ENCODE results near the gene TTC21A.

TTC21A gene

DNA sequence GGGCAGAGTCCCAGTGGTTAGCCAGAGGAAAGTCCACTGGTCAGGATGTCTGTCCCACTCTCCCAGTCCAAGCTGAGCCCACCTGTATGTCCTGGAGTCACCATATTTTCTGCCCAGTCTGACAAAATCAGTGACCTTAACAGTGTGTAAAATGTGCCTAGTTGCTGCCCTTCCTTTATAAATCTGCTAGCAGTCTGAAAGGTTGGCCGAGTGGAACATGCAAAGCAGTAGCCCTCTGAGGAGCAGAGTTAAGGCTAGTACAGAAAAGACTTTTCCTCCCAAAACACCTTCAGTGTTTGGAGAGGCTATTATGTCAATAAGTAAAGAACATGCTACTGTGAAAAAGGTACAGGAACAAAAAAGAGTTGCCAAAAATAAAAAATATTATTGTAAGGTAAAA is 15.3 kb downstream of the TTC21A start:
- DNase-seq: no peak

DNA sequence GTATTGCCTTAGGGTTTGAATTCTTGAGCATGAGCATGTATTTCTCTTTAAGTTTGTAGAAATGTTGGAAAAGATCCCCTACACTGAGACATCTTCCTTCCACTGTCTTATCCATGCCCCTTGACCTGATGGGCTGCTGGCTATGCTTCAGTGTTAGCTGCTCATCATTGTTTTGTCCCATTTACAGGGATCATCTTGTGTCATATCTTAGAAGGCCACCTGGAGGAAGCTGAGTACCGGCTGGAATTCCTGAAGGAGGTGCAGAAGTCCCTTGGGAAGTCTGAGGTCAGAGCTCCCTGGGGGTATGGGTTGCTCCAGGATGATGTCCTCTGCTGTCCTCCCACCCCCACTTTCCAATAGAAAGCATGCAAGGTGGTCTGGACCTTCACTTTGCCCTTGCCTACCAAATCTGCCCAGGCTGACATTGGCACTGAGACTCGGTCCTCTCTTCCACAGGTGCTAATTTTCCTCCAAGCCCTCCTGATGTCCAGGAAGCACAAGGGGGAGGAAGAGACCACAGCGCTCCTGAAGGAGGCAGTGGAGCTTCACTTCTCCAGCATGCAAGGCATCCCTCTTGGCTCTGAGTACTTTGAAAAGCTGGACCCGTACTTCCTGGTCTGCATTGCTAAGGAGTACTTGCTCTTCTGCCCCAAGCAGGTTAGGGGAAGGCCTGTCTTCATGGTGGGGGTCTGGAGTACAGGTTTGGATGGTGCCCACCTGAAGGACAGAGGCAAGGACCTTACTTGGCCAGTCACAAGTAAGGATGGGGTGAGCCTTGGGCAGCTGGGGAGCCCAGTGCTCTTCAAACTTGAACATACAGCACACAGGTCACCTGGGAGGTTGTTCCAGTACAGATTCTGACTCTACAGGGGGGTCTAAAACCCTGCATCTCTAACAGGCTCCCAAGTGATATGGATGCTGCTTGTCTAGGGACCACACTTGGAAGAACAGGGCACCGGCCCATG is 17.7 kb downstream of the TTC21A start:
- DNase-seq: no peak

DNA sequence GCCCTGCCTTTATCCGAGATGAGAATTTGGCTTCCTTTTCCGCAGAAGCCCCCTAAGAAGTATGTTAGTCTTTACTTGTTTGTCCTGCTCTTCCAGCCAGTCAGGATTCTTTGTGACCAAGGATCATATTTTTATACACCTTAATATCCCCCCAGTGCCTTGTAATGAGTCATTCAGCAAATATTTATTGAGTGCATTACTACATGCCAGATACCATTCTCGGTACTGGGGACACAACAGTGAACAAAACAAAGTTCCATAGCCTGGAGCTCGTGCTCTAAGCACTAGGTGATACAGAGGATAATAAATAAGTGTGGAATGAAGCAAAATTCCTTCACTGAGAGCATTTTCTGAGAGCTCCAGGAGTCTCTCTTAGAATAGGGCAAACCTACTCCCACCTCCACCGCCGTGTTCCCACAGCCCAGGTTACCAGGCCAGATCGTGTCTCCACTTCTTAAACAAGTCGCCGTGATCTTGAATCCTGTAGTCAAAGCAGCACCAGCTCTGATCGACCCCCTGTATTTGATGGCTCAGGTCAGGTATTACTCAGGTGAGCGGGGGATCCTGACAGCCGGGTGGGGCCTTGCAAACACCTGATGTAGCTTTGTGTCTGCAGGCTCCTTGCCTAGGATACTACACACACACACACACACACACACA is 18.5 kb downstream of the TTC21A start:
- no peak for DNase-seq

DNA sequence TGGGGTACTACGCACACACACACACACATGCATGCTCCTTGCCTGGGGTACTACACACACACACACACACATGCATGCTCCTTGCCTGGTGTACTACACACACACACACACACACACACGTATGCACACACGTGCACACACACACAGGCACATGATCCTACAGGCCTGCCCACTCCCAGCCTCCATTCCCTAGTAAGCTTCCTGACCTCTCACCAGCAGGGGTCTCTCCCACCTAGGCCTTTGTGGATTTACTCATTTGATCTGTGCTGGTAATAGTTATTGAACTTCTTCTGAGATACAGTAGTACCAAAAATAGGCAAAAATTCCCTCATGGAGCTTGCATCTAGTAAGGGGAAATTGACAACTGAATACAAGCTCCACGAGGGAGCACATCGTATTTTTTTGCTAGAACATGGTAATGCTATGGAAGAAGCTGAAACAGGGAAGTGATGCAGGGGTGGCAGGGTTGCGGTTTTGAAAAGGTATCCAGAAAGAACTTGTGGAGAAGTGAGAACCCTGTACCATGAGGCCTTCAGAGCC is 19.1 kb downstream of the TTC21A start:
- DNase-seq: no peak

DNA sequence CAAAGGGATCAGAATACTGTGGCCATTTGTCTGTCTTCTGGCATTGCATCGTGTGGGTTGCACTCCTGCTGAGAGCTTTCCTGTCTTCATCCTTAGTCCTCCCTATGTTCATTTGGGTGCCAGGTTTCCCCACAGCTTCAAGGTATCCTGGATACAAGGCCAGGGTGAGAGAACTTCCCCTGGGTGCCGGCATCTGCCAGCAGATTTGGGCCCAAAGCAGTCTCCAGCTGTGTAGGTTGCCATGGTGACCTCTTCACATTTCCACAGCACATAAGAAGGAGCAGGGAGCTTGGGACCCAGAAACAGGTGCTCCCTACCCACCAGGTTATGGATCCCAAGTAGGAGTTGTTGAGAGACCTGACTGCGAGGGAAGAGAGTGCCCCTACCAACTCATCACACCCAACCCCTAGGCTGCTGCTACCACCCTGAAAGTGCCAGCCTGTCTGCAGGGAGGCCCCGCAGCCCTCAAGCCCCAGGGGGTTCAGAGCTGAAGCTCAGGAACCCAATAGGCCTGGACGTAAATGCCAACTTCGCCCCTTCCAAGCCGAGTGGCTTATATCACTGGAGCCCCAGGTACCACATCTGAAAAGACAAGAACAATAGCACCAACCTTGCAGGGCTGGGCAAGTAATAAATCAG is 19.9 kb downstream of the TTC21A start:
- no peak for DNase-seq

DNA sequence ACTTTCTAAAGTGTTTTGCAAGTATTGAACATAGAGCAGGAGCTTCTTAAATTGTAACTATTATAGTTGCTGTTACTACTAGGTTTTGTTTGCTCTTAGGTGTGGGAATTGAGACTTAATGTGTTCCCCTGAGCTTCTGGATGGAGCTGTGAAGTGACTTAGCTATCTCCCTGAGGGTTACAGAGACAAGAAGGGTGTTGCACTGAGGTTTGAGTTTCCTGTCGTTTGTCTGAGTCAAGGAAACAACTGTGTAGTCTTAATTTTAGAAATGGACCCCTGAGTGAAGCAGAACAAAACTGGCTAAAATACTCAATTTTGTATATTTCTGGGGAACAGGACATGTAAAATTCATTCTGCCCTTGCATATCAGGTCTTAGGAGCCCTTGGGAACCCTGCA is 20.4 kb downstream of the TTC21A start:
- DNase-seq: no peak

DNA sequence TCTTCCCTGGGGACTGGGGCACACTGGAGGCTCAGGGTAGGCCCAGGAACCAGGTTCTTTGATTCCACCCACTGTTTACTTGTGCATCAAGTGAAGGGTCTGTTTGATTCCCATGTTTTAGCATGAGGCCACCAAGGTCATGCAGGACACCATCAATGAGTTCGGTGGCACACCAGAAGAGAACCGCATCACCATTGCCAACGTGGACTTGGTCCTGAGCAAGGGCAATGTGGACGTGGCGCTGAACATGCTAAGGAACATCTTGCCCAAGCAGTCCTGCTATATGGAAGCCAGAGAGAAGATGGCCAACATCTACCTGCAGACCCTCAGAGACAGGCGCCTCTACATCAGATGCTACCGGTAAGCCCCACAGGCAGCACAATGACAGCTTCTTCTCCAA is 21.5 kb downstream of the TTC21A start:
- DNase-seq: no peak

DNA sequence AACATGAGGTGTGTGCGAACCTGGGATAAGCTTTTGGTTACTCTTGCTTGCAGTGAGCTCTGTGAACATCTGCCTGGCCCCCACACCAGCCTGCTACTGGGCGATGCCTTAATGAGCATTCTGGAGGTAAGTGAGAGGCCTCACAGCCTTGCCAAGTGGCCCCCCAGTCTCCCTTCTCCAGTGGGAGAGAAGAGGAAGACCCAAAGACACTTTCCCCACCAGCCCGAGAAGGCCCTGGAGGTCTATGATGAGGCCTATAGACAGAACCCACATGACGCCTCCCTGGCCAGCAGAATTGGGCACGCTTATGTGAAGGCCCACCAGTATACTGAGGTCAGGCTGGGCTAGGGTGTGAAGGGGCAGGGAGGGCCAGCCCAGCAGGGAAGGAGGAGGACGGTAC is 22.5 kb downstream of the TTC21A start:
- DNase-seq: no peak

DNA sequence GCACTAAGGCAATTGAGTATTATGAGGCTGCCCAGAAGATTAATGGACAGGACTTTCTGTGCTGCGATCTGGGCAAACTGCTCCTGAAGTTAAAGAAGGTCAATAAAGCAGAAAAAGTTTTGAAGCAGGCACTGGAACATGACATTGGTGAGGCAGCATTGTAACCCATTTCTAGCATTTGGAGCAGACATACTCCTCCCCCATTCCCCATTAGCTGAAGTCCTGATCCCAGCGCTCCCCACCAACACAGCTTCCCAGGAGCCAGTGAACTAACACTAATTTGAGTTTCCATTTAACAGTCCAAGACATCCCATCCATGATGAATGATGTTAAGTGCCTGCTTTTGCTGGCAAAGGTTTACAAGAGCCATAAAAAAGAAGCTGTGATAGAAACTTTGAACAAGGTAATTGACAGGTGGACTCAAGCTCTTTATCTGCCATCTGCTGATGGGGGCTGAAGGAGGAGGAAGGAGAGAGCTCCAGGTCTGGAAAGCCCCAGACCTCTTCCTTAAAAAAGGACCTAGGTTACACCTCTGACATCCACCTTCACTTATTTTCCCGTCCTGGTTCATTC is 23.3 kb downstream of the TTC21A start:
- no peak for DNase-seq

DNA sequence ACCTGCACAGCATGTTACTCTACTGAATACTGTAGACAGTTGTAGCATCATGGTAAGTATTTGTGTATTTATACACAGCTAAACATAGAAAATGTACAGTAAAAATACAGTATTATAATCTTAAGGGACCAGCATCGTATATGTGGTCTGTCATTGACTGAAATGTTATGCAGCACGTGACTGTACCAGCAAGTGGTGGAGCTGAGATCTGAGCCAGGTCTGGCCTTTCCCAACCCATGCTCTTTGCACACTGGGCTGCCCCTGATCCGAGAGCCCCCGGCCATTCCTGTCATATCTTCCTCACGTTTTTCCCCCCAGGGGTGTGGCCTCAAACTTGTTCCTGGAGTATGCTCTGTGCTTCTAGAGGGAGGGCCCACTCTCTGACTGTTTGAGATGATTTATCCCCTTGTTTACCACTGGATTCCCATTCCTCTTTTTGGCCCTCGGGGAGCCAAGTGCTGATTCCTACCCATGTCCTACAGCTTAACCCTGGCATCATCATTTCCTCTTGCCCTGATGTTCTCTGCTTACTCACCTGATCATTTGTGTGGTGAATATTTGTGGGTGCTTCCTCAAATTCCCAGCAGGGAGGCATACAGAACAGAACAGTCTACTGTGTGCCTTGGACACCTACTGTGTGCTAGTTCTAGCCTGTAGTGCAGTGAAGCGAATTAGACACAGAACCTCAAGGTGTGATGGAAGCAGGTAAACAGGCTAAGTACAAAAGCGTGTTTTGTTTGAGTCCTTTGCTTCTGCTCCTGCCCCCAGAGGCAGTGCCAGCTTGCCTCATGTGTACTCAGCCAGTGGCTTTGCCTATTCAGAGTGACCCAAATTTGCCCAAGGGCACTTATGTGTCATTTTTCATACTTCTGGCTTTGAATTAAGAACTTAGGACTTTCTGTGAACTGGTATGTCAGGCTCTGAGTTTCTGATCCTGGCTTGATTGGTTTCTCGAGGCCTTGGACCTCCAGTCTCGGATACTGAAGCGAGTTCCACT is 24.9 kb downstream of the TTC21A start:
- no peak for DNase-seq

DNA sequence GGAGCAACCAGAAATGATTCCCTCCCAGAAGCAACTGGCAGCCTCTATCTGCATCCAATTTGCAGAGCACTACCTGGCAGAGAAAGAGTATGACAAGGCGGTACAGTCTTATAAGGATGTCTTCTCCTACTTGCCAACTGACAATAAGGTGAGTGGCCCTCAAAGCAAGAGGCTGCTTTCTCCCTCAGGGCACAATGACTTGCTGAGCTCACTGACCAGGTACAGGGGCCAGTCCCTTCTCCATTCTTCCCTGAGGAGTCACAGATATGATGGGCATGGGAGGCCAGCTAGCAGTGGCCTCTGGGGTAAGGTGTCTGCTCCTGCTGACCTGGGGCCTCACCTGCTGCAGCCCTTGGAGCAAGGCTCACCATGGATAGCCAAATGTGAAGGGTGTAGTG is 25.6 kb downstream of the TTC21A start:
- no peak for DNase-seq

DNA sequence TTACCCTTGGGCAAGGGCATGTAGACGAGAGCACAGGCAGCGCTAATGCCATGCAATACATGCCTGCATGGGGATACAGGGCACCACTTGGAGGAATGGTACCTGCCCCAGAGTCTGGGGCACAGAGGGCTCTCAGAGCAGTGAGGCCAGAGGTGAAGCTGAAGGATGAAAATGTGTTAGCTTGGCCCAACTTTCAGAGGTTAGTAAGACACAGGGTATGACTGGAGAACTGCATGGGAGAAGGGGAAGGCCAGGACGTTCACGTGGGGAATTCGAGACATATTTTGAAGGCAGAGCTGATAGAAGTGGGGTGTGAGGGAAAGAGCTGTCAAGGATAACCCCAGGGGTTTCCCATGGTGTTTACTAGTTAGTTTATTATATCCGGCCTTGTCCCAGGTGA is 26.3 kb downstream of the TTC21A start:
- no peak for DNase-seq

DNA sequence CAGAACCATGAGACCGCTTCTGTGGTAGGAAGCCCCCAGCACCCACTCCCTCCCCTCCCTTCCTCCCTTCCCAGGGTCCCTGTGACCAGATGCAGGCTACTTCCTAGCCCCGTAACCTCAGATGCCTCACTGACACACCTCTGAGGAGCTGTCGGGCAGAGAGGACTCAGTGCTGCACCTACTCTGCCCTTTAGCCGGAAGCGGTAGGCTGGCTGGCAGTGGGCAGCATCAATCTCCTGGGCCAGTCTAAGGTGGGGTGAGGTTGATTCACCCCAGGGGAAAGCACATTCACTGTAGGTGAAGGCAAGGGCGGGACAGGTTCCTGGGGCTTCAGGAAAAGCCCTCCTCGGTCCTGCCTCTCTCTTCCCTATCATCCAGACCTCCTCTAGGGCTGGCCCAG is 26.8 kb downstream of the TTC21A start:
- DNase-seq: no peak

DNA sequence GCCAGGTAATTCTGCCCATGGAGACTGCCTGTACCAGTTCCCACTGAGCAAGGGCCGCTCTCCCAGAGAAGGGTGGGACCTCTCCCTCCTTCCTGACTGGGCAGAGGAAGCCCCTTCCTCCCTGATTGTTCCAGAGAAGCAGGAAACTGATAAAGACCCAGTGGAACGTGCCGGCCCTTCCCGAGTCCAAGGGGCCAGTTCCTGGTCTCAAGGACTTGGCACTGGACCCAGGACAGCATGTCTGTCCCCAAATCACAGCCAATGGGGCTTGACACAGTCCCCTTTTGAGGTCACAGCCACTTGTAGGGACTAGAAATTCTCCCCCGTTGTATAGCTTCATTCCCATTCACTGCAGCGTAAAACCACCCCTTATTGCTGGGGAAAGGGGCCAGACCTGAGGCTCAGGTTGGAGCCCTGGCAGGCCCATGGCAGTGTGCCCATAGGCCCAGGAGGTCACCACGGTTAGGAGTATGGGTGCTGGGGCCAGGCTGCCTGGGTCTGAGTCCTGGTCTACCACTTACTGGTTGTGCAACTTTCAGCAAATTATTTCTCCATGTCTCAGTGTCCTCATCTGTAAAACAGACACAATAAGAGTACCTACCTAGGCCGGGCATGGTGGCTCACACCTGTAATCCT is 27.8 kb downstream of the TTC21A start:
- DNase-seq: no peak

DNA sequence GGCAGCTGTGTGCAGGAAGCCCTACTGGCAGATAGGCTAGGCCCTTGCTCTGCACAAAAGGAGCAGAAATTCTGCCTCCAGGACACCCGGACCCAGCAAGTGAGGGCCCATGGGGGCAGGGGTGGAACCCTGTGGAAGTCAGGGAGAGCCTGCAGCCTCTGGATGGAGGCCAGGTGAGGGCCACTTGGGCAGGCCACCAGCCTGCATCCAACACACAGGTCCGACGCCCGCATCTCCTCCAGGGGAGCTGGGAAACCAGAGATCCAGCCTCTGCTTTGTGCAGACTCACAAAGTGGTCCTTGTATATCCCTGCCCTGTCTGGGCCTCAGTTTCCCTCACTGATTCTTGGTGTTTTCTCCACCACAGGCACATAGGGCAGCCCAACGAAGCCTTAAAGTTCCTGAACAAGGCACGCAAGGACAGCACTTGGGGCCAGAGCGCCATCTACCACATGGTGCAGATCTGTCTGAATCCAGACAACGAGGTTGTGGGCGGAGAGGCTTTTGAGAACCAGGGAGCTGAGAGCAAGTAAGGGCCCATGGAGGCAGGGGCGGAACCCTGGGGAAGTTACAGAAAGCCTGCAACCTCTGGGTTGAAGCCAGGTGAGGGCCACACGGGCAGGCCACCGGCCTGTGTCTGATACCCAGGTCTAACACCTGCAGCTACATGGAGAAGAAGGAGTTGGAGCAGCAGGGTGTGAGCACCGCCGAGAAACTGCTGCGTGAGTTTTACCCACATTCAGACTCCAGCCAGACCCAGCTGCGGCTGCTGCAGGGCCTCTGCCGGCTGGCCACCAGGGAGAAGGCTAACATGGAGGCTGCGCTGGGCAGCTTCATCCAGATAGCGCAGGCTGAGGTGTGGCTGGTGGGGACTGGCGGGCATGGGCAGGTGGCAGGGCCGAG is 29.3 kb downstream of the TTC21A start:
- DNase-seq: no peak

DNA sequence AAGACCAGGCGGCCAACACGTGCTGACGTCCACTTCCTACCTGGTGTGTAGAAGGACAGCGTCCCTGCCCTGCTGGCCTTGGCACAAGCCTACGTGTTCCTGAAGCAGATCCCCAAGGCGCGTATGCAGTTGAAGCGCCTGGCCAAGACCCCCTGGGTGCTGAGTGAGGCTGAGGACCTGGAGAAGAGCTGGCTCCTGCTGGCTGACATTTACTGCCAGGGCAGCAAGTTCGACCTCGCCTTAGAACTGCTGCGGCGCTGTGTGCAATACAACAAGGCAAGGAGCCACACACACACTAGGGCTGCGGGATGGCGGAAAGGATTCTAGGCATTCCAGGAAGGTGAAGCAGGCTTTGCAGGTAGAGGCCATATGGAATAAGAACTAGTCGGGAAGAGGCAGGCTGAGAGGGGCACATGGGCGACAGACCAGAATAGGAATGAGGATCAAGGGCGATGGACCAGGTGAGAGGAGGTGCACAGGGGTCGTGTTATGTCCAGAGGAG is 30.0 kb downstream of the TTC21A start:
- DNase-seq: no peak

DNA sequence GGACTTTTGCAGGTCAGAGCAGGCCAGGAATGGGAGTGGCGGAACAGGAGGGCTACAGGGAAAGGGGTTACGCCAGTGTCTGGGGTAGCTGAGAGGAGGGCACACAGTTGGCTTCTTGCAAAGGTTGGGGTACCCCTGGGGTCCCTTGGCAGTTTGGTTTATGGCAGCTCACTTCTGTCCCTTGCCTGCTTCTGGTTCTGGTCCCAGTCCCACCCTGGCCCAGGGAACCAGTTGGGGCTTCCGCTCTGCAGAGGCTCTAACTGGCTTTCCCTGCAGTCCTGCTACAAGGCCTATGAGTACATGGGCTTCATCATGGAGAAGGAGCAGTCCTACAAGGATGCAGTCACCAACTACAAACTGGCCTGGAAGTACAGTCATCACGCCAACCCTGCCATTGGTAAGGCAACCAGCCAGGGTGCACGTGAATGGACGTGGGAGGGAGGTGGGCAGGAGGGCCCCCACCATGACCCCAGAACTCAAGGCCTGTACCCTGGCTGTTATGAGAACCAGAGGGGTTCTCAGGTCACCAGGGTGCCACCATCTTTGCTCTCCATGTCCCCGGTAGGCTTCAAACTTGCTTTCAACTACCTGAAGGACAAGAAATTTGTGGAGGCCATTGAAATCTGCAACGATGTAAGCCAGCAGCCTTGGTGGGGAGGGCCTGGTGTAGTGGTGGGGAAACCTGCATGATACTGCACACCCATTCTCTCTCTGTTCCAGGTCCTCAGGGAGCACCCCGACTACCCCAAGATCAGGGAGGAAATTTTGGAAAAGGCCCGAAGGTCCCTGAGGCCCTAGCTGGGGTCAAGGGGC is 30.7 kb downstream of the TTC21A start:
- no peak for DNase-seq

DNA sequence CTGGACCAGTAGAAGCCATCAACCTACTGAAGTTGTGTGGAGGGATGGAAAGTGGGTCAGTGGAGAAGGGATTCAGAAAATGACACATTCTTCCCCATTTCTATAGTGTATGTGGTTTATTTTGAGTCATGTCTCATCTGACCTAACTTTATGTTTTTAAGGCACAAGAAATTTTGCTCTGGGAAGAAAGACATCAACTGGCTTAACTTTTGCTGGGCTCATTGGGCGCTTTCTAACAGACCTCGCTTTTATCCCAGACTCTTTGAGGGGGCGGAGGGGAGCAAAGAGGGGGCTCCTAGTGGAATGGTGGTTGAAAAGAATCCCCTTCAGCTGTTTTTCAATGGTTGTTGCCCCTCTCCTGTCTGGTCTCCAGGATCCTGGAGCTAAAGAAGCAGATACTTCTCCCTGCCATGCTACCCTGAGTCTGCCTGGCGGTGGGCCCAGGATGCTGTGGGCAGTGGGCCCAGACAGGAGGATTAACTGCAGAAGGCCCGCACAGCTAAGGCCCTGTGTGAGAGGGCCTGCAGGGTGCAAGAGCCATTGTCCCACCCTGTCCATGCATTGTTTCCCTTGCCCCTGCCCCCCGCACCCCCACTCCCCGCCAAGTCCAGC is 31.4 kb downstream of the TTC21A start:
- DNase-seq: no peak

DNA sequence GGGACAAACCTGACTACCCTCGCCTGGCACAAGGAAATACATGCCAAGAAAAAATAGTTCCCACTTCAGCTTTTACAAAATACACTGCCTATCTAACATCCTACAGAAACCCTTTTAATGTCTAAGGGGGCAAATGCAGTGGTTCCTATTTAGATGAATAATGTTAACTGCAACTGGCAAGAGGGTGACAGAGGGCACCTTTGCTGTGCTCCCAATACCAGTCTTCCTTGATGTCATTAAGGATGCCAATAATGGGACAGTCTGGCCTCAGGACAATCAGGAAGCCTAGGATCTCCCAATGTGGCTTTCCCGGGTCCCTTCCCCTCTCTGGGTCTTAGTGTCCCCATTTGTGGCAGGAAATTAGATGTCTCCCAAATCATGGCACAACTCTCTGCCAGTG is 32.0 kb downstream of the TTC21A start:
- DNase-seq: no peak

Measured in KG1 (cell line).